Heart left ventricle (tissue), 16 donors: ENCODE measurements around the gene CHRM1. TPM values are rescaled to one million over a fixed set of nuclear protein-coding genes. Genes with fewer than 3 reads are reported as not detected.
A peak's percentile ranks its signal among the peaks of the same experiment; 100 is the strongest.

Experiments used
- ATAC-seq, 4 donors: fragments of 200-7000 bp; cut with Tn5 transposase; one replicate each; pipeline ENCODE4 v1.9.1; 2020 to 2022; ENCODE audit warnings: moderate library complexity in 4 of 4, mild to moderate bottlenecking in 3 of 4, moderate number of reproducible peaks in 1 of 4
- DNase-seq, 5 donors: peaks; one replicate each; pipeline ENCODE4 v3.0.0-alpha.2; 2020
- H3K27ac ChIP-seq, 12 donors: fragments of 200-600 bp; sonication (generic) in 4 of 12; one replicate each; pipeline versions ENCODE4 v1.5.0 to v1.8.0; 2016 to 2022; ENCODE audit warnings: mild to moderate bottlenecking in 2 of 12
- H3K27me3 ChIP-seq, 9 donors: fragments of 200-600 bp; sonication (generic) in 2 of 9; one replicate each; pipeline versions ENCODE4 v1.5.1 to v1.8.0; 2016 to 2022; ENCODE audit warnings: mild to moderate bottlenecking in 3 of 9
- H3K36me3 ChIP-seq, 9 donors: fragments of 200-600 bp; sonication (generic) in 2 of 9; one replicate each; pipeline versions ENCODE4 v1.5.0 to v1.8.0; 2018 to 2022; ENCODE audit warnings: mild to moderate bottlenecking in 2 of 9
- H3K4me1 ChIP-seq, 12 donors: fragments of 200-600 bp; sonication (generic) in 4 of 12; one replicate each; pipeline versions ENCODE4 v1.5.0 to v1.8.0; 2016 to 2022; ENCODE audit warnings: mild to moderate bottlenecking in 3 of 12
- H3K4me3 ChIP-seq, 12 donors: fragments of 200-600 bp; sonication (generic) in 4 of 12; one replicate each; pipeline versions ENCODE4 v1.5.0 to v1.8.0; 2017 to 2022; ENCODE audit warnings: mild to moderate bottlenecking in 9 of 12, moderate library complexity in 4 of 12
- H3K9me3 ChIP-seq, 12 donors: fragments of 200-600 bp; sonication (generic) in 4 of 12; one replicate each; pipeline versions ENCODE4 v1.5.0 to v1.8.0; 2016 to 2022; ENCODE audit warnings: mild to moderate bottlenecking in 1 of 12
- POLR2A ChIP-seq, 2 donors: fragments of 450-650 bp; IDR thresholded peaks; one replicate each; pipeline ENCODE4 v1.6.1; 2017; ENCODE audit warnings: antibody characterized with exemption in 2 of 2, mild to moderate bottlenecking in 2 of 2, moderate library complexity in 2 of 2
- WGBS, 4 donors: extraction: QIAGEN DNeasy Blood & Tissue Kit in 2 of 4; methylation state at CpG; one replicate each; pipeline versions ENCODE4 v1.1.5 to v1.1.7; 2013 to 2018; 5-methylcytosine and 5-hydroxymethylcytosine counted together
- intact Hi-C, 10 donors: fragments of 100-400 bp; cut with DNase I; formaldehyde crosslinking; loops; one replicate each; pipeline versions ENCODE4 v1.11.1 to v1.14.2; 2022
- polyA plus RNA-seq, 2 donors: library from polyadenylated mRNA; stranded (reverse); fragments of 200-250 nt; gene quantifications; one replicate each; pipeline ENCODE4 v1.2.3, GENCODE V29; 2013
- total RNA-seq, 9 donors: library from RNA; depleted of rRNA in 2 of 9; stranded (reverse); fragments of >200 nt in 2 of 9; fragmentation: NEBNext Ultra II Directional in 3 of 9; extraction: Animal tissue kit (Norgen Biotek cat#: 25700) in 3 of 9; gene quantifications; one replicate each; pipeline versions ENCODE4 v1.1.0 to v1.2.4, GENCODE V29; 2016 to 2023
- TF ChIP-seq, protein P1 (sequence below), 12 donors: fragments of 200-600 bp; sonication (generic) in 4 of 12; IDR thresholded peaks; one replicate each; pipeline versions ENCODE4 v1.5.0 to v1.8.0; 2018 to 2022; ENCODE audit warnings: antibody characterized with exemption in 12 of 12, mild to moderate bottlenecking in 5 of 12
- donor health status: ischemic (EF 13 %, LVEDD 7.1; RV severe dilation, severe dysfunction).
- donor health status: healthy with polysubstance abuse.
- donor health status: DM: no; HTN: yes; CAD: no.
- donor health status: DM: no; HTN: no; CAD: no.
- donor health status: ischemic (EF 25% LVEDD 6.9; RV normal size, moderate dysfunction).
- donor health status: ischemic (EF 25% LVEDD 5.7; RV mildly dilated, moderate dysfunction).
- donor health status: healthy.
- donor health status: DM: yes; HTN: yes; CAD: no.
- donor health status: ischemic (EF 35%, LVEDD 5.7; RV mildly dilated, moderate dysfunction).
- donor health status: nonischemic (EF 11% LVEDD 7.7; RV severe dilation, severe dysfunction).
- donor health status: DM: yes; HTN: yes; CAD: no.
- donor health status: PGD.
- donor health status: ischemic (EF 29% LVEDD 5.4; RV normal size, mild dysfunction).
- donor health status: nonischemic (EF 23%, LVEDD 6.1; RV moderate dilation, normal function).

CHRM1 gene
- total and polyA plus RNA-seq, 11 donors, result 0.08 to 0.31 TPM; not detected in 9

DNA sequence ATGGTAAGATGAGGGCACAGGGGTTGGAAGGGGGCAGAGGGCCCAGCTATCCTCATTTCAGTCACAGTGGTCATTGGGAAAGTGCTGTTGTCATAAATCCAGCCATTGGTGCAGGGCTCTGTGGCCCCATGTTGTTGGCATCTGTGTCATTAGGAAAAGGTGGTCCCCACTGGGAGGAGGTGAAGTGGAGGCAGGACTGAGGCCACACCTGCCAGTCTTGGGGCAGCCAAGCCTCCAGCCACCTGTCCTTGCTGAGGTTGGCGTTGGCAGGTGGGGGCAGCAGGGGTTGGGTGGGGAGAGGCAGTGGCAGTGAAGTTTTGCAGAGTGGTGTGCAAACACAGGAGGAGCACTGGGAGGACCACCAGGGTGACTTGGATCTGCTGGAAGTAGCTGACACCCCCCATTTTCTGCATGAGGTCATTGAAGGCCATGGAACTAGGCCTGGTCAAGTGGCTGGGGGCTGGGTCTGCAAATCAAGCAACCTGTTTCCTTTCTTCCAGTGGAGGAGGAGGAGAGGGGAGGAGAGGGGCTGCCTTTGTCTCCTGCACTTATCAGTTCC, 38.3 kb upstream of the CHRM1 start:
- Histone ChIP-seq H3K36me3 (no peaks in the 10 kb centered on the region), H3K9me3 (no peaks in the 10 kb centered on the region), H3K27me3 (no peaks in the 10 kb centered on the region), H3K4me3 (no peak overlapping the region), H3K4me1 (peaks cover 0 to 13% (median 5%) of the 10 kb centered on the region in 12 donors), H3K27ac (peak overlapping the region in 1 of 12 donors; percentile 40)
- intact Hi-C loops, result no loop called here
- no peak for TF ChIP-seq POLR2A (IDR thresholded peaks at IDR 0.05)
- TF ChIP-seq, protein P1, sequence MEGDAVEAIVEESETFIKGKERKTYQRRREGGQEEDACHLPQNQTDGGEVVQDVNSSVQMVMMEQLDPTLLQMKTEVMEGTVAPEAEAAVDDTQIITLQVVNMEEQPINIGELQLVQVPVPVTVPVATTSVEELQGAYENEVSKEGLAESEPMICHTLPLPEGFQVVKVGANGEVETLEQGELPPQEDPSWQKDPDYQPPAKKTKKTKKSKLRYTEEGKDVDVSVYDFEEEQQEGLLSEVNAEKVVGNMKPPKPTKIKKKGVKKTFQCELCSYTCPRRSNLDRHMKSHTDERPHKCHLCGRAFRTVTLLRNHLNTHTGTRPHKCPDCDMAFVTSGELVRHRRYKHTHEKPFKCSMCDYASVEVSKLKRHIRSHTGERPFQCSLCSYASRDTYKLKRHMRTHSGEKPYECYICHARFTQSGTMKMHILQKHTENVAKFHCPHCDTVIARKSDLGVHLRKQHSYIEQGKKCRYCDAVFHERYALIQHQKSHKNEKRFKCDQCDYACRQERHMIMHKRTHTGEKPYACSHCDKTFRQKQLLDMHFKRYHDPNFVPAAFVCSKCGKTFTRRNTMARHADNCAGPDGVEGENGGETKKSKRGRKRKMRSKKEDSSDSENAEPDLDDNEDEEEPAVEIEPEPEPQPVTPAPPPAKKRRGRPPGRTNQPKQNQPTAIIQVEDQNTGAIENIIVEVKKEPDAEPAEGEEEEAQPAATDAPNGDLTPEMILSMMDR (IDR thresholded peaks at IDR 0.05), result no peak
- ATAC-seq, result no peak
- no peak for DNase-seq
- 83 to 100% (median 97%) methylated on average over 1 of the region's 1 CpG for WGBS, 4 donors

- peaks cover 0 to 13% (median 5%) of the 10 kb centered on the region in 12 donors for H3K4me1 ChIP-seq
- H3K27ac ChIP-seq, result peak overlapping the region in 4 of 12 donors; percentile 1 to 40 (median 18)
- no peaks in the 10 kb centered on the region for H3K9me3 ChIP-seq
- peak in 4 of 5 donors; percentile 32 to 41 (median 38) for DNase-seq
- intact Hi-C loops, result no loop called here
- no peak overlapping the region for H3K4me3 ChIP-seq
- WGBS, 4 donors, result 31 to 39% (median 33%) methylated on average over 10 to 11 of the region's 11 CpGs
- no peaks in the 10 kb centered on the region for H3K36me3 ChIP-seq
- ATAC-seq, result peak in 2 of 4 donors; percentile 26 to 50
- TF ChIP-seq, protein P1 (IDR thresholded peaks at IDR 0.05), result no peak
- no peak for TF ChIP-seq POLR2A (IDR thresholded peaks at IDR 0.05)
- H3K27me3 ChIP-seq, result no peaks in the 10 kb centered on the region
Measured at GRCh38 chr11:62958547-62959421, 37.6 kb upstream of the CHRM1 start.

DNA sequence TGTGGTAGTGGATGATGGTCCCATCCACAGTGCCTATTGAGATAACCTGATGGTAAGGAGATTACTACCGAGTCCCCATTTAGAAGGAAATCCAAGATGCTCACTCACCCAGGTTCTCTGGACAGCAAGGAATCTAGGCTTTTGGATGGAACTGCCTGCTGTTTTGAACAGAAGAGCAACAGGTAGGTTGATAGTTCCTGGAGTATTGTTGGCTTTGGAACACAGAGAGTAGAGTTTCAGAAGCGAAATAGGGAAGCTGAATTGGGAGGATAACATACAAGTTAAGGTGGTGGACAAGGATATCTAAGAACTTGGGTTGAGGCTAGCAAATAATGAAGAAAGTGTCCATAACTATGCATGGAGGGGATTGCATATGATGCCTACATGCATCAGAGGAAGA, 36.0 kb upstream of the CHRM1 start:
- Histone ChIP-seq H3K27me3 (no peaks in the 10 kb centered on the region), H3K4me1 (peaks cover 0 to 13% (median 5%) of the 10 kb centered on the region in 12 donors), H3K9me3 (no peaks in the 10 kb centered on the region), H3K36me3 (no peaks in the 10 kb centered on the region), H3K27ac (no peak overlapping the region), H3K4me3 (no peak overlapping the region)
- ATAC-seq (no peak), DNase-seq (no peak)
- intact Hi-C loops, result no loop called here
- 92 to 100% (median 95%) methylated on average over 2 of the region's 2 CpGs for WGBS, 4 donors
- TF ChIP-seq, protein P1 (IDR thresholded peaks at IDR 0.05), result no peak
- TF ChIP-seq POLR2A (IDR thresholded peaks at IDR 0.05), result no peak

DNA sequence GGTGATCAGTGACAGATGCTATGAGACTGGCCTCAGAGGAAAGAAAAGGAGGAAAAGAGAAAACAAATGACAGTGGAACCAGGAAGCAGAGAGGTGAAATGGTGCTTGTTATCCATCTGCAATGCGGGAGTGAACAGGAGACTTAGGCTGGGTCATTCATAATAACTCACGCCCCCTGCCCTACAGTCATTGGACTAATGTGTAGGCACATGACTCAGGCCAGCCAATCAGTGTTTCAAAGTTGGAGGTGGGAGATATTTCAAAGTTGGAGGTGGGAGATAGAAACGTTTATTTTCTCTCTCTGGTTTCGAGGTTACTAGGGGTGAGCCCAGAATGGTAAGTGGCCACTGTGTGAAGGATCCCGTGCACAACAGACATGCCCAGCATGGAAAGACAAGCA, 33.3 kb upstream of the CHRM1 start:
- Histone ChIP-seq H3K4me1 (peaks cover 0 to 9% (median 5%) of the 10 kb centered on the region in 12 donors), H3K4me3 (no peak overlapping the region), H3K36me3 (no peaks in the 10 kb centered on the region), H3K27me3 (no peaks in the 10 kb centered on the region), H3K9me3 (no peaks in the 10 kb centered on the region), H3K27ac (no peak overlapping the region)
- 75 to 81% (median 76%) methylated on average over 5 of the region's 5 CpGs for WGBS, 4 donors
- intact Hi-C loops, result no loop called here
- TF ChIP-seq, protein P1 (IDR thresholded peaks at IDR 0.05), result no peak
- TF ChIP-seq POLR2A (IDR thresholded peaks at IDR 0.05), result no peak
- DNase-seq (no peak), ATAC-seq (no peak)
